Stimulated activated CD8-positive, alpha-beta memory T cell treated with anti-CD3 and anti-CD28 coated beads, Interleukin-4, amount 100 ng/mL, for 1 hour (primary cell): Measurements from ENCODE around the gene HAPLN2.
"Not testable (repeated sequence)": the region's sequence is repeated elsewhere in the genome, so short reads cannot be mapped to it uniquely, and the experiment has no call there.

Experiments used
- DNase-seq, 2 donors: peaks; one replicate each; pipeline ENCODE4 v3.0.0-alpha.2; 2020; ENCODE audit warnings: low read depth in 2 of 2, low spot score in 1 of 2

The HAPLN2 gene

DNA sequence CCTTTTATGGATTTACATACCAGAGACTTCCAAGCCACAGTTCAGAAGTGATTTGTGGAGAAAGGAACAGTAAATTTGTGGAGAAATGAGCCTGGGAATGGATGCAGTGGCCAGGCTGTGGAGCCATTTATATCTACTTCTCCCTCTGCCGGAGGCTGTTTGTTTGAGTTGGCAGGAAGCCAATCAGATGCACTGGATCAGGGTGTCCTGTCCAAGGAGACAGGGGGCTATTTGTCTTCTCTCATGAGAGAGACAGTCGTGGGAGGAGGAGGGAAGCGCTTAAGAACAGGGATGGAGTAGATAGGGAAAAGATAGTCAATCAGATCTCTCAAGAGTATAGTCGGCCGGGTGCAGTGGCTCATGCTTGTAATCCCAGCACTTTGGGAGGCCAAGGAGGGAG is 2.8 kb upstream of the HAPLN2 start:
- no peak for DNase-seq

- DNase-seq, result no peak
These were observed 354 bp downstream of the HAPLN2 start for GRCh38 chr1:156619582-156619955.

DNA sequence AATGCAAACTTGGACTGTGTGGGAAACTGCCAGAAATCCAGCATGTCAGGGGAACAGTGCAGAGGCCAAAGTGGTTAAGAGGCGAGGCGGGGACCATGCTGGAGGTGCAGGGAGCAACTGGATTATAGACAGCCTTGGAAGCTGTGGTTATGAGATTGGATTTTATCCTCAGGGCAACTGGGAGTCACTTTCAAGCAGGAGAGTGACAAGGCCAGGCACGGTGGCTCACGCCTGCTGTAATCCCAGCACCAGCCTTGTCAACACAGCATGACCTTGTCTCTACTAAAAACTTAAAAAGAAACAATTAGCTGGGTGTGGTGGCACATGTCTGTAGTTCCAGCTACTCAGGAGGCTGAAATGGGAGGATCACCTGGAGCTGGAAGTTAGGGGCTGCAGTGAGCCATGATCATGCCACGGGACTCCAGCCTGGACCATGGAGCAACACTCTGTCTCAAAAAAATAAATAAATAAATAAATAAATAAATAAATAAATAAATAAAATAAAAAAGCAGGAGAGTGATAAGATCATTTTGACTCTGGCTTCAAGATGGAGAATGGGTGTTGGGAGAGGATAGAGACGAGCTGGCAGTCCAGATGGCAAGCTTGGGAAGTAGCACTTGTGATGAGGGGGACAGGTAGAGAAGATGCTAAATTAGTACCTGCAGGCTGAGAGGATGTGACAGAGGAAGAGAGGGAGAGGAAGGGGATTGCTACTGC is 3.5 kb downstream of the HAPLN2 start:
- DNase-seq, result no peak

DNA sequence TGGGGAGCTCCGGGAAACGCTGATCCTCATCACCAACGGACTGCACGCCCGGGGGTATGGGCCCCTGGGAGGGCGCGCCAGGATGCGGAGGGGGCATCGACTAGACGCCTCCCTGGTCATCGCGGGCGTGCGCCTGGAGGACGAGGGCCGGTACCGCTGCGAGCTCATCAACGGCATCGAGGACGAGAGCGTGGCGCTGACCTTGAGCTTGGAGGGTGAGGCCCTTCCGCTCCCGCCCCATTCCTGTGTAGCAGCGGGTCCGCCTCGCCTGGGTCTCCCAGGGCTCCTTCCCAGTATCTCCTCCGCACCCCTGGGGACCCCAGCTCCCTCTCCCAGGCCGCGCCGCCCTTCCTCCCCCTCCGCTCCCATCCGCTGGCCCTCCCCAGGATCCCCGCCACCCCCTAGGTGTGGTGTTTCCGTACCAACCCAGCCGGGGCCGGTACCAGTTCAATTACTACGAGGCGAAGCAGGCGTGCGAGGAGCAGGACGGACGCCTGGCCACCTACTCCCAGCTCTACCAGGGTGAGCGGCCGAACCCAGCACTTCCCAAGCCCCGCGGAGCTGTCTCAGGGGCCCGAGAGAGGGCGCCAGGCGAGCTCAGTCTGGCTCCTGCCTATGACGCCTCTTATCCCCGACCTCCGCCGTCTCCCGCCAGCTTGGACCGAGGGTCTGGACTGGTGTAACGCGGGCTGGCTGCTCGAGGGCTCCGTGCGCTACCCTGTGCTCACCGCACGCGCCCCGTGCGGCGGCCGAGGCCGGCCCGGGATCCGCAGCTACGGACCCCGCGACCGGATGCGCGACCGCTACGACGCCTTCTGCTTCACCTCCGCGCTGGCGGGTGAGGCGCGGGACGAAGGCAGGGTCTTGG is 5.0 kb downstream of the HAPLN2 start:
- DNase-seq, result no peak

DNA sequence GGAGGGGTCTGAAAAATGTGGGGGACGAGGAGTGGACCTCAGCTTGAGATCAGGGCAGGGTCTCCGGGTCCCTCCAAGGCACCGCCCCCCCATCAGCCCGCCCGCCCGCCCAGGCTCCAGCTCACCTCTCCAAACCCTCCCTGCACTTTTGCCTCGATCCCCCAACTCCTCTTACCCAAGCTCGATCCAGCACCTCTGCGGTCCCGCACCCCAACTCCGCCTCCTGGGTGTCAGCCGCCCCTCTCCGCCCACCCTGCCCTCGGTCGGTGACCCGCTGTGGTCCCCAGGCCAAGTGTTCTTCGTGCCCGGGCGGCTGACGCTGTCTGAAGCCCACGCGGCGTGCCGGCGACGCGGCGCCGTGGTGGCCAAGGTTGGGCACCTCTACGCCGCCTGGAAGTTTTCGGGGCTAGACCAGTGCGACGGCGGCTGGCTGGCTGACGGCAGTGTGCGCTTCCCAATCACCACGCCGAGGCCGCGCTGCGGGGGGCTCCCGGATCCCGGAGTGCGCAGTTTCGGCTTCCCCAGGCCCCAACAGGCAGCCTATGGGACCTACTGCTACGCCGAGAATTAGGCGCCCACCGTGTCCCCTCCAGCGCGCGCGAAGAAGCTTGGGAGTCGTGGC is 5.7 kb downstream of the HAPLN2 start:
- DNase-seq, result no peak

DNA sequence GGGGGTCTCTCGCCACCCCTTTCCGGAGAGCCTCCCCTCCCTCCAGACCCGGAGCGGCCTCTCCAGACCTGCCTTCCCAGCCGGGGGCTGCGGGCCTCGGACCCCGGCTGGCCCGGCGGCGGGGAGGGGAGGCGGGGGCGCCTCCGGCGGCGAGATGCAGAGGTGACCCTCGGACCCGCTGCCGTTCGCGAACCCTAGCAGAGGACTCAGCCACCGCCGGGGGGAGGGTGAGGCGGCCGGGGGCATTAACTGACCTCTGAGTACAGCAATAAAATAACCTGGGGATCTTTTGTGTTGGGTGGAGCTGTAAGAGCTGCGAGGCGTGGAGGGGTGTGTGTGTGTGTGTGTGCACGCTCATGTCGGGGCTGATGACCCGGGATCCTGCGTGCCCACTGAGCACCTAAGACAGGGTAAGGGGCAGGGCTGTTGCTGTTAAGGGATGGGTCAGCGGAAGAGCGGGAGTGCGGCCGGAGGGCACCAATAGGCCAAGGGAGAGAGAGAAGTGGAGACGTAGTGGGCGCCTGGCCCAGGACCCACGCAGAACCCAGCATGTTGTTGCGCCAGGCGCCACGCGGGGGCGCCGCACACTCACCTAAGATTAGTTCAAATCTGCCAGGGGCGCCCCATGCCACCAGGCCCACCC is 6.3 kb downstream of the HAPLN2 start:
- peak; percentile 34 to 39 for DNase-seq

- no peak for DNase-seq
These were observed 6.8 kb downstream of the HAPLN2 start for GRCh38 chr1:156626079-156626438.

- no peak for DNase-seq
These were observed 8.2 kb downstream of the HAPLN2 start for GRCh38 chr1:156627313-156627880.

GRCh38 chr1:156629823-156630449 is 10.7 kb downstream of the HAPLN2 start:
- DNase-seq, result no peak

DNA sequence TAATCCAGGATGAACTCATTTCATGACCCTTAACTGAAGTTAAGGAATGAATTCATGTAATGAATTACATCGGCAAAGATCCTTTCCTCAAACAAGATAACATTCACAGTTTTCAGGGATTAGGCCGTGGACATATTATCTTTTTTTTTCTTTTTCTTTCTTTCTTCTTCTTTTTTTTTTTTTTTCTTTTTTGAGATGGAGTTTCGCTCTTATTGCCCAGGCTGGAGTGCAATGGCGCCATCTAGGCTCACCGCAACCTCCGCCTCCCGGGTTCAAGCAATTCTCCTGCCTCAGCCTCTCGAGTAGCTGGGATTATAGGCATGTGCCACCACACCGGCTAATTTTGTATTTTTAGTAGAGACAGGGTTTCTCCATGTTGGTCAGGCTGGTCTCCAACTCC is 11.9 kb downstream of the HAPLN2 start:
- not testable (repeated sequence) for DNase-seq

- no peak for DNase-seq
These were observed 13.1 kb downstream of the HAPLN2 start for GRCh38 chr1:156632355-156632754.

DNA sequence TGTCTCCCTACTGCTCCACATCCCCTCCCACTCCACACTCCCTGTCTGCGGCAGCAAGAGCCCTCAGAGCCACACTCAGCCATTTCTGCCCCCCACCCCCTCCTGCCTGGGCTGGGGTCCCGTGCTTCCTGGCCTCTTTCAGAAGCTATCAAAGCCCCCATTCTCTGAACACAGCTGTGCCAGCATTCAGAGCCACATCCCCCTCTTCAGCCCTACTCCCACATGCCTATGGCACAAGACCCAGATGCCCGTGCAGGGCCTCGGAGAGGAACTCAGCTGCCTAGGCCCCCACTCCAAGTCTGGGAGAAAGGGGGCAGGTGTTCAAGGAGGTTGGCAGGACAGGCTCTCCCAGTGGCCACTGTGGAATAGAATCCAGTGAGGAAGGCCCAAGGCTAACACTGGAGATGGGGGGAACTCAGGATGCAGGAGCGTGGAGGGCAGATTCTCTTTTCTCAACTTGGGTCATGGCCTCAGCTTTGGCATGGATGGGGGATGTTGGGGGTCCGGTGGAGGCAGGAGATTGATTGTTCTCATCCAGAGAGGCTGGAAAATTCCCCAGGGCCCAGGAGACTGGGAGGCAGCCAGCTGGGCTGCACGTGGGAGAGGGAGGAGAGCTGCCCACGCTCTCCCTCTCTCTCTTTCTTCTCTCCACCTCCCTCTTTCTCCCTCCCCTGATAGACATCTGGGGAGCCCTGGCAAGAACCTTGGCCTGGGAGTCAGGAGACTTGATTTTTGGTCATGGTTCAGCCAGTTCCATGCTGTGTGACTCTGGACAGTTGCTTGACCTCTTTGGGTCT is 19.2 kb downstream of the HAPLN2 start:
- DNase-seq, result no peak

DNA sequence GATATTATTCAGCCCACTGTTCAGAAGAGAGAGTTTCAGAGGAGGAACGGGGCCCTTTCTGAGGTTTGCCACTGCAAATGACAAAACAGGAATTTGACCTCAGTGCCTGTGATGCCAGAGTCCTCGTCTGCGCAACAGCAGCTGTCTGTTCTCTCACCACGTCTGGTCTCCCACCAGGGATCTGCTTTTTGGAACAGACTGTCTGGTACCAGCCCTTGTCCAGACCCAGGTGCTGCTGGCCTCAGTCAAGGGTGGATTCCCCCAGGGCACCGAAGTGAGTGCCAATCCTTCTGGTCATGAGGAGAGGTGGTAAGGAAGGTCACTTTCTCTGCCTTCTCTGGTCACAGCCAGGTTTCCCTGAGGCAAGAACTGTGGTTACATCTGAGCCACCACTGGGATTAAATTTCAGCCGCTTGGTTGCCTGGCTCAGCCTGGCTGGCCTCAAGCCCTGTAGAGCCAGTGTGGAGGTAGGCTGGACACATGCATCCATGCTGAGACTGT is 20.4 kb downstream of the HAPLN2 start:
- no peak for DNase-seq

DNA sequence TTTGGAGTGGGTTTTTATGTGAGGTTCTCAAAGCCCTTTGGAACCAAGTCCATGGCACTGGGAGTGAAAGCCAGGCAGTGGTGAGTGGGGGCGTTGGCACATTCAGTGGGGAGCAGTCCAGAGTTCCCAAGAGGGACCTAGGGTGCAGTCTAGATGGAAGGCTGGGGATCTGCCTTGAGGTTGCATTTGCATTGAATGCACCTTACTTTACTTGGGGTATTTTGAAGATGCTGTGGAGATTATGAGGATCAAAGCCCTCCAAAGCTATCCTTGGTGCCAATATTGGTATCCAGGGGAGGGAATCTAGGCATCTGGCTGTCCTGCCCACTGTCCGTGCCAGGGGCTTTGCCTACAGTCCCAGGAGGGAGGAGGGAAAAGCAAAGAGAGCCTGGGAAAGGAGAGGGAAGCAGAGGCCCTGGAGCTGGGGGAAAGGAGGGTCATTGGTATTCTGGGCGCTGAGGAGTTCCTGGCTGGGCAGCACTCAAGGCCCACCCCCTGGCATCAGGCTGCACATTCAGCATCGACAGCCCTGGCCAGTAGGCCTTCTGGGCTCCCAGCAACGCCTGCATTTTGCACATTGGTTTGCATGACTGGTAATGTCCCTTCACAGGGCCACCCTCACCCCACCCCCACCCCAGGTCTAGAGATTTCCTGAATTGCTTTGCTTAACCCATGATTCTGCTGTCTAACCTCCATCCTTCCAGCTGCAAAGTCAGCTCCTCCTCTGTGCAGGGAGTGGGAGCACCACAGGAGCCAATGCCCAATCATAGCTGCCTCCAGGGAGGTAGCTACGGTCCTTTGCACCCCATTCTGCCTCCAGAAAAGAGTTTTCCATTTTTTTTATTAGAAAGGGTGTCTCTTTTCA is 21.9 kb downstream of the HAPLN2 start:
- DNase-seq, result no peak

GRCh38 chr1:156641761-156642264 is 22.6 kb downstream of the HAPLN2 start, which contains the start of gene BCAN:
Gene BCAN (plus strand): TSS chr1:156642117. CDS start chr1:156646055, 3,938 bp downstream.
- no peak for DNase-seq

DNA sequence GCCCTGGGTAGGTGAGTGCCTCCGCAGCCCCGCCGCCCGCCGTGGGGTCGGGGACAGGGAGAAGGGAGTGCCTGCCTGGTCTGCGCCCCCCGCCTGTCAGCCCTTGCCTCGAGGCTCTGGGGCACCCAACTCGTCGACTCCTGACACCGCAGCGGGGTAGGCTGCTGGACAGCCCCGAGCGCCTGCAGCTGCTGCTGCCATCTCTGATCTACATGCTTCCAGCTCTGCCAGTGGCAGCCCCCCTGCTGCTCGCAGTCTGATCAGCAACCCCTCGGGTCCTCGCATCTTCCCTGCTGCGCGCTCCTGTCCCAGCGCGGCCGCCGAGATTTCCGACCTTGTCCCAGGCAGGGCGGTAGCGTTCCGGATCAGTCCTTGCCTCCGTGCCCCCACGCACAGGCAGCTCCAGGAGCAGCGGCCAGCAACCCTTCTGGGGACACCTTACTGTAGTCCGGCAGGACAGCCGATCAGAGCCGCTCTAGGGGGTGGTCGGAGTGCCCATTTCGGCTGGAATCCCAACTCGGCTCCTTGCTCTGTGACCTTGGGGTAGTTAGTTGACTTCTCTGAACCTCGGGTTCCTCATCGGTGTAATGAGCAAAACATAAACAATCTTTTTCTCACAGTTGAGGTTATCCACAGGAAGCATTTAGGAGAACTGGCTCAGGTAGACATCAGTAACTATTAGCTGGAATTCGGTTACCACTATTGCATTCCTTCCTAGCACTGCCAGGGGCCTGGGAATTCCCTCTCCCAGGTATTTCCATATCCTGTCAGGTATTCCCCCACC is 23.2 kb downstream of the HAPLN2 start:
- DNase-seq, result no peak

GRCh38 chr1:156643049-156643777 is 24.0 kb downstream of the HAPLN2 start:
- no peak for DNase-seq
